Activated T-helper 17 cell treated with anti-CD3 and anti-CD28 coated beads, Interleukin-2, amount 50 U/mL, for 72 hours (primary cell): ENCODE data around the gene MISP. TPM values are rescaled to one million over a fixed set of nuclear protein-coding genes. Genes with fewer than 3 reads are reported as not detected.

ENCODE experiments used
- ATAC-seq: fragments of 150-1000 bp; cut with Tn5 transposase; replicated peaks from 2 replicates; pipeline ENCODE4 v1.10.0; 2021; ENCODE audit warnings: mild to moderate bottlenecking, moderate library complexity
- H3K27ac Mint-ChIP-seq: one replicate; pipeline ENCODE4 v1.8.0; 2022; ENCODE audit warnings: mixed read lengths
- H3K27me3 Mint-ChIP-seq: one replicate; pipeline ENCODE4 v1.8.0; 2022; ENCODE audit warnings: mixed read lengths
- H3K36me3 Mint-ChIP-seq: one replicate; pipeline ENCODE4 v1.8.0; 2022; ENCODE audit warnings: low read depth, mild to moderate bottlenecking, mixed read lengths
- H3K4me1 Mint-ChIP-seq: one replicate; pipeline ENCODE4 v1.8.0; 2022; ENCODE audit warnings: mixed read lengths
- H3K4me3 Mint-ChIP-seq: one replicate; pipeline ENCODE4 v1.8.0; 2022; ENCODE audit warnings: mild to moderate bottlenecking, mixed read lengths
- H3K9me3 Mint-ChIP-seq: one replicate; pipeline ENCODE4 v1.8.0; 2022; ENCODE audit warnings: mixed read lengths
- total RNA-seq, 2 donors: library from RNA; stranded (reverse); gene quantifications; one replicate each; pipeline ENCODE4 v1.2.3, GENCODE V29; 2022

MISP gene
- total RNA-seq, 2 donors from 2014 or later = 0.45 to 0.50 TPM

GRCh38 chr19:769616-770015, 18.7 kb downstream of the MISP start:
- no peaks in the 10 kb centered on the region for H3K36me3 Mint-ChIP-seq
- H3K27ac Mint-ChIP-seq = no peak overlapping the region
- no peak overlapping the region for H3K4me3 Mint-ChIP-seq
- no peaks in the 10 kb centered on the region for H3K4me1 Mint-ChIP-seq
- no peak for ATAC-seq
- H3K9me3 Mint-ChIP-seq = no peaks in the 10 kb centered on the region
- peaks cover 6% of the 10 kb centered on the region for H3K27me3 Mint-ChIP-seq

GRCh38 chr19:771332-771785, 20.4 kb downstream of the MISP start:
- peak; percentile 72 for ATAC-seq
- H3K36me3 Mint-ChIP-seq = no peaks in the 10 kb centered on the region
- no peaks in the 10 kb centered on the region for H3K4me1 Mint-ChIP-seq
- no peak overlapping the region for H3K4me3 Mint-ChIP-seq
- no peak overlapping the region for H3K27ac Mint-ChIP-seq
- no peaks in the 10 kb centered on the region for H3K9me3 Mint-ChIP-seq
- H3K27me3 Mint-ChIP-seq = peaks cover 6% of the 10 kb centered on the region

GRCh38 chr19:772063-772462, 21.2 kb downstream of the MISP start:
- ATAC-seq = no peak
- Mint-ChIP-seq H3K4me3 (no peak overlapping the region), H3K27ac (no peak overlapping the region), H3K36me3 (no peaks in the 10 kb centered on the region), H3K27me3 (peaks cover 2% of the 10 kb centered on the region), H3K4me1 (no peaks in the 10 kb centered on the region), H3K9me3 (no peaks in the 10 kb centered on the region)

GRCh38 chr19:772730-773436, 22.0 kb downstream of the MISP start:
- Mint-ChIP-seq H3K4me3 (no peak overlapping the region), H3K4me1 (no peaks in the 10 kb centered on the region), H3K27me3 (no peaks in the 10 kb centered on the region), H3K36me3 (no peaks in the 10 kb centered on the region), H3K27ac (no peak overlapping the region), H3K9me3 (no peaks in the 10 kb centered on the region)
- ATAC-seq = no peak

GRCh38 chr19:776549-776948, 25.6 kb downstream of the MISP start:
- Mint-ChIP-seq H3K27me3 (no peaks in the 10 kb centered on the region), H3K9me3 (no peaks in the 10 kb centered on the region), H3K4me3 (no peak overlapping the region), H3K36me3 (no peaks in the 10 kb centered on the region), H3K27ac (no peak overlapping the region), H3K4me1 (no peaks in the 10 kb centered on the region)
- ATAC-seq = no peak

- Mint-ChIP-seq H3K27me3 (no peaks in the 10 kb centered on the region), H3K27ac (no peak overlapping the region), H3K9me3 (no peaks in the 10 kb centered on the region), H3K4me1 (no peaks in the 10 kb centered on the region), H3K4me3 (no peak overlapping the region), H3K36me3 (no peaks in the 10 kb centered on the region)
- ATAC-seq = no peak
Observed at GRCh38 chr19:778910-779653, 28.2 kb downstream of the MISP start.

- H3K4me3 Mint-ChIP-seq = no peak overlapping the region
- H3K27me3 Mint-ChIP-seq = no peaks in the 10 kb centered on the region
- H3K4me1 Mint-ChIP-seq = no peaks in the 10 kb centered on the region
- no peak for ATAC-seq
- H3K36me3 Mint-ChIP-seq = no peaks in the 10 kb centered on the region
- H3K27ac Mint-ChIP-seq = no peak overlapping the region
- no peaks in the 10 kb centered on the region for H3K9me3 Mint-ChIP-seq
Observed at GRCh38 chr19:780935-781334, 30.0 kb downstream of the MISP start.

- no peaks in the 10 kb centered on the region for H3K9me3 Mint-ChIP-seq
- H3K4me3 Mint-ChIP-seq = no peak overlapping the region
- no peak overlapping the region for H3K27ac Mint-ChIP-seq
- H3K36me3 Mint-ChIP-seq = no peaks in the 10 kb centered on the region
- H3K4me1 Mint-ChIP-seq = no peaks in the 10 kb centered on the region
- H3K27me3 Mint-ChIP-seq = no peaks in the 10 kb centered on the region
- ATAC-seq = no peak
Observed at GRCh38 chr19:781800-782184, 30.9 kb downstream of the MISP start.

GRCh38 chr19:782185-782877, 31.4 kb downstream of the MISP start:
- Mint-ChIP-seq H3K9me3 (no peaks in the 10 kb centered on the region), H3K4me3 (no peak overlapping the region), H3K27me3 (no peaks in the 10 kb centered on the region), H3K36me3 (no peaks in the 10 kb centered on the region), H3K27ac (no peak overlapping the region), H3K4me1 (no peaks in the 10 kb centered on the region)
- ATAC-seq = no peak

GRCh38 chr19:782878-783668, 32.2 kb downstream of the MISP start:
- Mint-ChIP-seq H3K27ac (no peak overlapping the region), H3K4me1 (no peaks in the 10 kb centered on the region), H3K9me3 (no peaks in the 10 kb centered on the region), H3K4me3 (no peak overlapping the region), H3K36me3 (no peaks in the 10 kb centered on the region), H3K27me3 (no peaks in the 10 kb centered on the region)
- ATAC-seq = no peak

GRCh38 chr19:784541-784940, 33.6 kb downstream of the MISP start:
- ATAC-seq = no peak
- H3K27me3 Mint-ChIP-seq = no peaks in the 10 kb centered on the region
- H3K4me3 Mint-ChIP-seq = no peak overlapping the region
- H3K27ac Mint-ChIP-seq = no peak overlapping the region
- no peaks in the 10 kb centered on the region for H3K4me1 Mint-ChIP-seq
- H3K9me3 Mint-ChIP-seq = no peaks in the 10 kb centered on the region
- H3K36me3 Mint-ChIP-seq = no peaks in the 10 kb centered on the region

GRCh38 chr19:787536-787935, 36.6 kb downstream of the MISP start:
- no peak overlapping the region for H3K4me3 Mint-ChIP-seq

GRCh38 chr19:788686-788982, 37.7 kb downstream of the MISP start:
- H3K27me3 Mint-ChIP-seq = no peaks in the 10 kb centered on the region
- H3K27ac Mint-ChIP-seq = no peak overlapping the region
- H3K9me3 Mint-ChIP-seq = no peaks in the 10 kb centered on the region
- no peak overlapping the region for H3K4me3 Mint-ChIP-seq
- no peak for ATAC-seq
- H3K36me3 Mint-ChIP-seq = no peaks in the 10 kb centered on the region
- H3K4me1 Mint-ChIP-seq = no peaks in the 10 kb centered on the region

More at GRCh38 chr19:787536-787935, 36.6 kb downstream of the MISP start:
- H3K27me3 Mint-ChIP-seq = no peaks in the 10 kb centered on the region
- H3K4me1 Mint-ChIP-seq = no peaks in the 10 kb centered on the region
- no peaks in the 10 kb centered on the region for H3K36me3 Mint-ChIP-seq
- no peaks in the 10 kb centered on the region for H3K9me3 Mint-ChIP-seq
- no peak for ATAC-seq
- H3K27ac Mint-ChIP-seq = no peak overlapping the region

GRCh38 chr19:788983-789700, 38.2 kb downstream of the MISP start:
- H3K27me3 Mint-ChIP-seq = no peaks in the 10 kb centered on the region
- no peak overlapping the region for H3K27ac Mint-ChIP-seq
- H3K4me1 Mint-ChIP-seq = no peaks in the 10 kb centered on the region
- ATAC-seq = no peak
- no peak overlapping the region for H3K4me3 Mint-ChIP-seq
- H3K36me3 Mint-ChIP-seq = no peaks in the 10 kb centered on the region
- H3K9me3 Mint-ChIP-seq = no peaks in the 10 kb centered on the region
